Measurements from ENCODE around the gene PHKA2.

Gene PHKA2

DNA sequence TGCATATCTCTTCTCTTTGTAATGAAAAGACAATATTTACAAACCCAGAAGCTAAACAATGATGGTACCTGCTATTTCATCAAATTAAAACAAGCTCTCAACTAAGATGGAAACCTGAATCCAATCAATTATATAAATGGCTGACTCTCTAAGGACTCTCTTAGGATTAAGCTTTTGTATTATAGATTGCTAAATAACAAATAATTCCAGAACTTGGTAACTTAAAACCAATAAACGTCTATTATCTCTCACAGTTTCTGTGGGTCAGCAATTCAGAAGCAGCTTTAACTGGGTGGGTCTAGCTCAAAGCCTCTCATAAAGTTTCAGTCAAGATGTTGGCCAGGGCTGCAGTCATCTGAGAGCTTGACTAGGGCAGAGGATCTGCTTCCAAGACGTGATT is 12.4 kb downstream of the PHKA2 start:
- no peak for DNase-seq (ENCODE audit: low read depth)

DNA sequence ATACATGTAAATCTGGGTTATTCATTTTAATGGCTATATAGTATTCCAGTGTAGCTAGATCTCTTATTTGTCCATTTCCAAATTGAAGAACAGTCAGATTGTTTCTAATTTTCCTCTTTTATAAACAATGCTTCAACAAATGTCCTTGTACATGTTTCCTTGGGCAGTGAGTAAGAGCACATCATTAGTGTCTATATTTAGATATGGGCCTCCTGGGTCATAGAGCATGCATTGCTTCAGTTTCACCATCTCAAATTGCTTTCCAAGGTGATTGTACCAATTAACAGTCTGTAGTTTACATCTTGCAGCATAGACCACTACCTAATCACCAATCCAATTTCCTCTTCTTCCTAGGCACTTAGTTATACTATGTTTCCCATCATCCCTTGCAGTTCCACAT is 13.4 kb downstream of the PHKA2 start:
- no peak for DNase-seq (ENCODE audit: low read depth)

DNA sequence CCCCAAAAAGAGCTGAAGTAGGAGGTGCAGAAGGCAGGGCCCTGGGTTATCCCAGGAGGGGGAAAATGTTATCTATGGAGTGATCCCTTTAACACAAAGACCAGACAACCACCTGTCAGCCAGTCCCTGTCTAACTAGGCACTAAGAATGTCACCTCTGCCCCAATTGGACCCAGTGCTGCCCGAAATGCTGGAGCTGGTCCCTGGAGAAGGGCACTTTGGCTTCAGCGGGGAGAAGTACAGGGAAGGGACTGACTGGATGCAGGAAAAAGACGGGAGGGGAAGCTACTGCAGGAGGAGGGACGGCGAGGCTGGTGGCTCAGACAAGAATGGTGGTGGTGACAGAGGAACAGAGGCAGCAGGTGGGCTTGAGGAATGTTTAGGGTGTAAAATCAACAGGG is 17.3 kb downstream of the PHKA2 start:
- no peak for DNase-seq (ENCODE audit: low read depth)

DNA sequence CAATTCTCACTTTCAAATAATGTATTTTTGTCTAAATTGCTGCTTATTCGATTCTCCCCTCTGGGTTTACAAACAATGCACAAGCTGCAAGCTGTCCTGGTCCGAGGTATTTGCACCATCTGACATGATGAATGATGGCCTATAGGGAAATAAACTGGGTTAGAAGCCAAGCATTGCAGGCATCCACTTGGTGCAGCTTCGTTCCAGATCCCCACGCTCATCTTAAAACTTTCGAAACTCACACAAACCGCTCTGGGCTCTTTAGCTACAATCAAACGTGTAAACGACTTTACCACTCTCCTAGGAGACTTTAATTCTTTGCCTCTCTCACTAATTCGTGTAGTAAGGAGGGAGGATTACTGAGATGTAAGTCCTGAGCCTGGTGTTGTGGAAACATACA is 19.0 kb downstream of the PHKA2 start:
- DNase-seq (ENCODE audit: low read depth) = no peak

DNA sequence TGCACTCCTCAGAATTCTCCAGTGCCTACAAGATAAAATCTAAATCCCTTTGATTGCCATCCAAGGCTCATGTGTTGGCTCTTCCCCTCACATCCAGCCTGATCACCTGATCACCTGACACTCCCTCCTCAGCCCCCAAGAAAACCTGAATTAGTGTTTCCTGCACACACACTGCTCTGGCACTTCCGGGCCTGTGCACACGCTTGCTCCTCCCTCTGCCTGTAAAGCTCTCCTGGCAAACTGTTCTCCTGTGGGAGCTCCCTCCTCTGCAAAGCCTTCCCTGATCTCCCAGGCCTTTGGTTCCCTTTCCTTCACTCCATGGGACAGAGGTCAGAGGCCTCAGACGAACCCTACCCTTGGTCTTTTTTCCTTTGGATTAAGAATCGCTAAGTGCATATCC is 19.9 kb downstream of the PHKA2 start:
- no peak for DNase-seq (ENCODE audit: low read depth)

DNA sequence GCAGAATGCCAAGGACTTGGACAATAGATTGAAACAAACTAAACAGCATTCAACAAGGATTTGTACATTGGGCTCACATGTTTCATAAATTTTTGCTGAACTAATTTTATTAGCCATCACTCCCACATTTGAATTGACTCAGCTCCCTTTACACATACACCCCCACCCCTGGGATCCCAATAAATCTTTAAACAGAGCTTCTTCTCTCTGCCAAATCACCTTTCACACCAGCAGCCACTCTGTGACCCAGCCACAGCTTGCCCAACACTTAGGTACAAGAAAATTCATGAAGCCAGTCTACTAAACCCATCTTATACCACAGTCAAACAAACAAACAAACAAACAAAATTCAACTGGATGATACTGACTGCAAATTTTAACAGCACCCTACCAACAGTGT is 21.6 kb downstream of the PHKA2 start:
- DNase-seq (ENCODE audit: low read depth) = no peak

DNA sequence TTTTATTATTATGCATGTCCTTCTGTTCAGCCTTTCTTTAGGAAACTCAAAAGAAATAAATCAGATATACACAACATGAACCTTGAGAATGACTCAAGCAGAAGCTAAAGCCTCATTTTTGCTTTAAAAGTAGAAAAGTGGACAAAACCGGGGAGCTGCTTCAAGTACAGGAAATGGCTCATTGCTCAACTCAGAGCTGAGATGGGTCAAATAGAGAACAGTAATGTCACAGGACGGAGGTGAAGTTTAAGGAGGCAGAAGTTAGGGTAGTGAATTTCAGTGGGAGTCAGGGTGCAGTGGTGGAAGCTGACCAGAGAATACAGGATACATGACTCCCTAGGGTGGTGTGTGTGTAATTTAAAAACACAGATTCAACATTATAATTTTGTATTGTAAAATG is 22.2 kb downstream of the PHKA2 start:
- no peak for DNase-seq (ENCODE audit: low read depth)

DNA sequence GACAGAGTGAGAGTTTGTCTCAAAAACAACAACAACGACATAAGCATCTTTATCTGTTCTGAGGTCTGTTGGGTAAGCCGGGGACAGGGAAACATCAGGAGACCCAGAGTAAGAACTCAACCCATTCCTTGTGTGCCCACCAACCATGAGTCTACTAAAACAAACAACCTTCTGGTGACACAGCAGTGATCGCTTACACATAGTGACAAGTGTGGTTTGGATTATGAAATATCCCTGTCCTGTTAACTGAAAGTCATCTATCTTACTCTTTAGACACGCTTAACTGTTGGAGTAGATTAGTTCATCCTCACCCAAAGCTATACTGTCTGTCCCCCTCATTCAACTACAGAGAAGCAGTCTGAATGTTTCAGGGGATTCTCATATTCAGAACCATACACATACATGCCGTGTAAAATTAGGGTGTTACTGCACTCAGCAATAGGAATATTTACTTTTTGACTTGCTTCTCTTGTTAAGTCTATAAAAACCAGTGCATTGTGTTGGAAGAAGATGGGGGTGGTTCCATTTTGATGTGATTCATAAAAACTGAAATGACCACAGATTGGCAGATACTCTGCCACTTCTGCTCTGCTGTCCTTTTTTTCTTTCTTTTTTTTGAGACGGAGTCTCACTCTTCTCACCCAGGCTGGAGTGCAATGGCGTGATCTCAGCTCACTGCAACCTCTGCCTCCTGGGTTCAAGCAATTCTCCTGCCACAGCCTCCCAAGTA is 27.4 kb downstream of the PHKA2 start:
- no peak for DNase-seq (ENCODE audit: low read depth)

DNA sequence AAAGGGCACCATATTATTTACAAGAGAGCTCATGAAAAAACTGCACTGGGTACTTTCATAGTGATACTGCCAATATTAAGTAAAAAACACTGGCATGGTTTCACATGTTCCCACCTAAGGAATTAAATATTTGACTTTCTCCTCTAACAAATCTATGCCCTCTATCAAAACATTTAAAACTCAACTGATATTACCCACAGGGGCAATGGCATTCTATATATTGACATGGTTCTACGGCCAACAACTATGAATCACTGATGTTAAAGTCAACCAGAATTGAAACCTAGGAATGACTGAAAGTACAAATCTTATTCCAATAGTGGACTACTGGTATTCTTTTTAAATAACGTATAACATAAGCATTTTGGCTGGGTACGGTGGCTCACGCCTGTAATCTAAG is 28.2 kb downstream of the PHKA2 start:
- no peak for DNase-seq (ENCODE audit: low read depth)

DNA sequence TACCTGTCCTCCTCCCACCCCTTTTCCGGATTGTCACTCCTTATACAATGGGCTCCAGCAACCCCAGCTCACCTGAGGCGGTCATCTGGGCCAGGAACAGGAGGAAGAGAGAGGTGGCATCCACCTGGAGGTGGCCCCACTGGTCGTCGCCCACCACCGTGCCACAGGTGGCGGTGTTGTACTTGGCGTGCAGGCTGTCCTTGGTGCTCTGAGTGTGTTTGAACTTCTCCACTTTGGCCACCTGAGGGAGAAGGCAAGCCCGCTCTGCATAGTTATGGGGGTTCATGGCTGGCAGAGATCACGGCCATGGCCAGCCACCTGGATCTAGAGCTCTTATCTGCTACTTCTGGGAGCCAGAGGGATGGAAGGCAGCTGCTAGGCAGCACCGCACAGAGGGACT is 32.9 kb downstream of the PHKA2 start:
- no peak for DNase-seq (ENCODE audit: low read depth)

DNA sequence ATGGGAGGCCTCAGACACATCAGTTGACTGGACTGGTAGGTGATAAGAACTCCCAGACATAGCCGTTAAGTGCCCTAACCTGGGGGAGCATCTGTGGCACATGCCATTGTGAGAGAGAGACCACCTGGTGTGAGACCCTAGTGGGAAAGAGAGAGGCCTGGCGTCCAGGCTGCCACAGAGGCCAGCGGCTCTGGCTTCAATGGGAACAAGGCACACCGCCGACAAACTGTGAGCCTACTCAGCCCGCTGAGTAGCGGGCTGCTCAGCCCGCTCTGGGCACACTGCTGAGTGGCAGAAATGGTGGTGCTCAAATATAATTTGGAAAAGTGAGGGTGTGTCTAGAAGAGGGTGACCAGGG is 34.0 kb downstream of the PHKA2 start:
- no peak for DNase-seq (ENCODE audit: low read depth)

DNA sequence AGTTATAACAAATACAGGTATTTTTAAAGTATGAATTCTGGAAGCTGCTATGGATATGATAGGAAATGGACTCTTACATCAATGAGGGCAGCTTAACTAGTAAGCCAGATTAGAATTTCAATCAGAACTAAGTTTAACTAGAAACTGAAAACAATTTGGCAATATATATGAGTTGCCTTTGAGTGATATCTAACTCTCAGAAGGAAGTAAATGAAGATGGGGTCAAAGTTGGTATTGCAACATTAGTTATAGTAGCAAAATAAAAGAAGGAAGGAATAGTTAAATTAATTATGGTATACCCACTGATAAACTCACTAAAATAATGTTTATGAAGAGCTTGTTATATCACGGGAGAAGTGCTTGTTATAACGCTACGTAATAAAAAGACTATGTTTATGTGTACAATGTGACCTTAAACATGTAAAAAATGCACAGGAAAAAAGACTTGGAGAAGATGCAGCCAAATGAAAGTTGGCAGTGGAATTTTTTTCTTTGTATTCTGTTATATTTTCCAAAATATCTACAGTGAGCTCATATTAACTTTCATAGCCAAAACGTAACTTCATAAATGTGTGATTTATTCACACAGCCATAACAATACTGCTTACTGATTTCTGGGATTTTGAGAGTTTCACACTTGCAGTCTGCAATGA is 34.5 kb downstream of the PHKA2 start:
- no peak for DNase-seq (ENCODE audit: low read depth)

DNA sequence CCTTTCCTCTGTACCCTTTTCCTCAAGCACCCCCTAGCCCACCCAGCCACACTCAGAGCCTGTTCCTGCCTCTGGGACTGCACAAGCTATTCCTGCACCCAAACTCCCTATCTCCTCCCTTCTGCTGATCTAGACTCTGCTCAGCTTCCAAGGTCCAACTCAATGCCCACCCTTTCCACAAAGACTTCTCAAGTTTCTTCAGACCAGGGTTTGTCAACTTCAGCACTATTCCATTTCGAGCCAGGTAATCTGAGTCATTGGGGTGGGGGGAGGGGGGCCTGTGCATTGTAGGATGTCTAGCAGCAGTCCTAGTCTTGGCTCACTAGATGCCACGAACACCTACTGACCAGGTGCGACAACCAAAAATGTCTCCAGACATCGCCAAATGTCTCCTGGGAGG is 37.3 kb downstream of the PHKA2 start:
- DNase-seq (ENCODE audit: low read depth) = no peak

DNA sequence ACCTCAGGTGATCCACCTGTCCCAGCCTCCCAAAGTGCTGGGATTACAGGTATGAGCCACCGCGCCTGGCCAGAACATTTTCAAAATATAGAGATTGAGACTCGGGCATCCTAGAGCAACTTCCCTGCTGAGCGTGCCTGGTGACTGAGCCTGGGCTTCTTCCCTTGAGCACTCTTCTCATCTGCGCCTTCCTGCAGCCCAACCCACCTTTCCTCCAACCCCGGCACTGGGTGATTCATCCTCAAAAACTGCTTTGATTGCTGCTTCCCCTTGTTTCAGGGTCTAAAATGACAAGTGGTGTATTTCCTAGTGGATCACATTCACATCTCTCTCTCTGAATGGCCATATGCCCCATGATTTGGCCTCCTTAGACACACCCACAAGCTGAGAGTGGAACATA is 37.8 kb downstream of the PHKA2 start:
- no peak for DNase-seq (ENCODE audit: low read depth)

DNA sequence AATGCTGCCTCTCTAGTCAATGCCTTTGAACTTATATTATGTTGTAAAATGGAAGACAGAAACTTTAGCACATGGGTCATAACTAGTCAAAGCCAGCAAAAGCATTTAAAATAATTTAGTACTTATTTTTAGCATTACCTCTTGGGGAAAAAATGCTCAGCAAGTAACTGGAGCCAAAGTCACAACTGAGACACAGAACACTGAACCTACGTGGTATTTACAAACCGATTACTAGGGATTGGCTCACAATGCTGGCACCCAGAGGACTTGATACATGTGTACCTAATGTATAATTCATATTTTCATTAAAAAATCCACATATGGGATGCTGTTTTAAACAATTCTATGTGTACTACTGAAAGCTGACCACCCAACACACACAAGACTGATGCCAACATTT is 38.4 kb downstream of the PHKA2 start:
- DNase-seq (ENCODE audit: low read depth) = no peak

DNA sequence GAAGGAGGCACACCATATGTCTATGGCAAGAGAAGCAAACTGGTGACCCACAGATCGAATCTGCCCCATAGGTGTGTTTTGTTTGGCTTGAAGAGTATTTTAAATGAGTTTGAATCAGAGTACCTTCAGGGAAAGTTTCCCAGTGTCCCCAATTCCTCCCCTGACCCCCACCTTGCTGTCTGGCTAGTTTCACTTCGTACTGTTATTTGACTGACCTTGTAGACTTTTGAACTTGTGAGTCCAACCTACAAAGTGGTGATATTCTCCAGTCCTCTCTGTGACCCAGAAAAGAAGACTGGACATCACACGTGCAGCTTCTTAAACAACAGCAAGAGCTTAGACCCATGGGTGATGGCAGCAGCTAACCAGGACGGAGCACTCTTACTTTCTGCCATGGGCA is 39.4 kb downstream of the PHKA2 start:
- no peak for DNase-seq (ENCODE audit: low read depth)

DNA sequence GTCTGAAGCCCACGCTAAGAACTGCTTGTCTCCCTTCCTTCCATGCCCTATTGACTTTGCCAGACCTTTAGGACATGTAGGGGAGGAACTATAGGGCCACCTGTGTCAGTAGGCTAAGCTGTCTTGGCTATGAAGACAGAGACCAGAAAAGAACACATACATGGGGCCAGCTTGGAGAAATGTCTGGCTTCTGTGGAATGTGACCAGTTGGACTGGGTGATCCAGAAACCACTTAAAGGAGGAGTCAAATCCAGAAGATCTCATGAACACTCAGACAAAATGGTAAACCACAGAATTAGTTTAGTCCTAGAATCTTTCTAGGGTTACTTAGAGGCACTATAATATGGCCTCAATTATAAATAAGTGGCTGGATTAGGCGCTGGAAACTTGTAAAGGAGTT is 42.0 kb downstream of the PHKA2 start:
- DNase-seq (ENCODE audit: low read depth) = no peak

DNA sequence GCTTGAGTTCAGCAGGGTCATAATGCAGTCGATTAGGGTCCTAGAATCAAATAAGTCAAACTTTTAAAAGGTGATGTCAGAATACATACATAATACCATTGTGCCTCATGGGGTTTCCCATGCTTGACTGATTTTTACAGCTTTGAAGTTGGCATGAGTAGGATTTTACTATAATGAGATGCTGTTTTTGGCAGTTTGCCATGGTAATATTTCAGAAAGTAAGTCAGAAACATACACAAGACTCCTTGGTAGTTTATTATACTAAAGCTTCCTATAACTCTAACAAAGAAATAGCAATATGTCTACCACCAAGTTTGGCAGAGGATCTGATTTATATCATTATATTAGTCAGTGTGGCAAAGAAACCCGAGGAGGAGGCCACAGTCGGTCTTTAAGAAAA is 45.2 kb downstream of the PHKA2 start:
- no peak for DNase-seq (ENCODE audit: low read depth)

DNA sequence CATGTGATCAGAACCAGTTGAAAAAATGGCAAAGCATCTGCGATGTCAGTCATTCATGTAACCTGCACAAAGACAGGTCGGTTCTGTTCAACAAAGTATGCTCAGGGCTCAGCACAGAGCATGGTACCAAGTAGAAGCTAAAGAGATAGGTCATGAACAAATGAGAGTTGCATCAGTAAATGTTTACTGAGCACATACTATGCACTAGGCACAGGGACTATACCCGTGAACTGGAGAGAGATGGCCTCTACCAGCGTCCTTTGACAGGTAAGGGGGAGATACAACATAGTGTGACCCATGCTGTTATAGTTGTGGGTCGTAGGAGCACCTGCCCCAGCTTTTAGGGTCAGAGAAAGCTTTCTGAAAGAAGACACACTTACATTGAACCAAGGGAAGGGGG is 46.7 kb downstream of the PHKA2 start:
- no peak for DNase-seq (ENCODE audit: low read depth)

DNA sequence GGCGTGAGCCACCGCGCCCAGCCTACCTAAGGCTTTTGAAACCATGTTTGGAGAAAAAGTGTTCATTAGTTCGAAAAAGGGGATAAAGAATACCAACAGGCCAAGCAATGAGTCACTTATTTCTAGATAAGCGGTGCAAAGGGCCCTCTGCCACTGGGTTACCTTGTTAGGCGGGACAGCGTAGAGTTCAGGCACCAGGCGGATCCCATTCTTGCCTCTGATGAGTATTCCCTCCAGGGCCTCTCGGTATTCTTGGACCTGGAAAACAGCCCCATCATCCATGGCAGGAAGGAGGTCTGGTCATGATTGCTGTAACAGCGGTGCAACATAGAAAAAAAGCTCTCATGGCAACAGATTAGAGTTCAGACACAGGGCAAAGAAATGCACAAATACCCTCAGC is 48.0 kb downstream of the PHKA2 start:
- no peak for DNase-seq (ENCODE audit: low read depth)

DNA sequence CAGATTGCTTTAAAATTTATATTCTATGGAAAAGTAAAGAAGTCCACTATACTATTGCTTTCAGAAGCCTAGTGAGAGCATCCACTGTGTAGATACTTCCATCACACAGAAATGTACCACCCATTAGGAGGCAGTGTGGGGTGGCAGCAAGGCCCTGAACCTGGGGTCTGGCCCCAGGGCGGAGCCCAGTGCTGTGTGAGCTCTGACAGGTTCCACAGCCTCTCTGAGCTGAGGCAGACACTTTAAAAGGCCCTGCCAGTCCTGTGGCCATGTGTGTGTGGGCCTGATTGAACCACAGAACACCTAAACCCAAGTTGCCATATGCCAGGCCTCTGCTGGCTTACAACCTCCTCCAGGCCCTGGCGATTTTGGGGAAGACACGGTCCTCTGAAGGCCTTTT is 49.2 kb downstream of the PHKA2 start:
- no peak for DNase-seq (ENCODE audit: low read depth)

DNA sequence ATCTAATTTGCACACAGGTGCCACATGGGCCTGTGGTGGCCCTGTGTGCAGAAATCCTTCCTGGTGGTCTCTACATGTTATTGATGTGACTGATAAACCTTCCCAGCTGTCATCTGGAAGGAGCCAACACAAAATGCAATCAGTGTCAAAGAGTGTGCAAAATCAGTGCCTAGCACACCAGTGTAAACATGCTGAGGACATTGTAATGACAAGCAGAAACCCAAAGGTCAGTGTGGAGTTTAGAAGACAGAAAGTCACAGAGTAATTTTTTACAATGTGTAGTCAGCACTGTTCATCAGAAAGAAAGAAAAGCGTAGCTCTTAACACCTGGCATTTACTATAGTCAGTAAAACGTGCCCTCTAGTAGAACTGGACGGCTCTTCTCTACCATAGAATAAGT is 50.3 kb downstream of the PHKA2 start:
- DNase-seq (ENCODE audit: low read depth) = no peak

DNA sequence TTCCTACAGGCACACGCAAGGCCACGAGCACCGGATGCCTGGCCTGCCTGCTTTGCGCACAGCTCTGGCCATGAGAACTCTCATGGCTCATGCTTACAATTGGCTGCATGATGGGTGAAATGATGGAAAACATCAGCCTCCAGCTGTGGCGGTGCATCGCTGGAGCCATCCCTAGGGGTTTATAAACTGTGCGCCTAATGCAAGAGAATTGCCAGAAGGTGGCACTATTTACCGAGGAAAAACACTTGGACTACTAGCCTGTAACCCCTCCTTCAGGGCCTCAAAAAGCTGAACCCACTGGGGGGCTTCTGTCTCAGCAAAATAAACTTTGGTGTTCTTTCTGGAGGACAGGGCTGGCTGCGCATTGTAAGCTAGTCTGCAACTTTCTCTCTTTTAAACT is 51.9 kb downstream of the PHKA2 start:
- no peak for DNase-seq (ENCODE audit: low read depth)

DNA sequence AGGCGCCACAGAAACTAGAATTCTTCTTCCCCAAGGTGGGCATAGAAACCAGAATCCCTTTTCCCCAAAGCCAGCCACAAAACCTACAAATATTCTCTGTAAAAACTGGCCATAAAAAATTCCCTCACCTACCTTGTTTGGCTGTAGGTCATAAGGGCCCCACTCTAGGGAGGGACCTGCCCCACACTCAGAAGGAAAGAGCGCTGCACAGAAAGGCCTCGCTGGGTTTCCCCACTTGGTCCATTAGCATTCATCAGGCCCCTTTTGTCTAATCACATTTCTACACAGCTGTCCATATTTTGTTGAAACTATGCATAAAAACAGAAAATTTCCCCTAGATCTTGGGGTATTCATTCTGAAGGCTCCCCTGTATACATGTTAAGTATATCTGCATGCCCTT is 54.1 kb downstream of the PHKA2 start:
- DNase-seq (ENCODE audit: low read depth) = no peak

Measured in activated T-helper 9 cell treated with anti-CD3 and anti-CD28 coated beads, Interleukin-2, amount 50 U/mL, for 16 hours (primary cell).